DMS79 treated with DMSO at 0.1 percent for 48 hours (cell line): Measurements from ENCODE around the gene R3HDM4.

Experiments
- DNase-seq: peaks from one replicate; lab custom pipeline; 2025; lab: John Stamatoyannopoulos, UW

Gene R3HDM4

DNA sequence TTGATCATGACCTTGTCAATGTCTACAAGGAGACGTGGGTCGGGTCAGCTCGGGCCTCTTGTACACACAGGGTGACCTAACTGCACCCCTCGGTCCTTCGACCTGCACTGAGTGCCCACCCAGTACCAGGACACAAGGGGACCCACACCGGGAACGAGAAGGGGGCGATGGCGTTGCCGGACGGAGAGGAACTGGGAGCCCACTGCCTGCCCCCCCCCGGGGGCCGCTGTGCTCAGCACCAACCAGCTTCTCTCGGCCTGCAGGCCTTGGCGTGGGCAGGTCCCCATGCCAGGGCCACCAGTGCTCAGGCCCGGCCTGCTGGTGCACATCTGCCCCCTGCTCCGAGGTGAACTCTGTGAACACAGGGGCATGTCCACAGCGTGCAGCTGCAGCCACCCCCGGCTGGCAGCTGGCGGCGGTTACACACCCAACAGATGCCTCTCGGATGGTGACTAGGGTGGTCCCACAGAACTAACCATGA is 39.4 kb downstream of the R3HDM4 start:
- no peak for DNase-seq

DNA sequence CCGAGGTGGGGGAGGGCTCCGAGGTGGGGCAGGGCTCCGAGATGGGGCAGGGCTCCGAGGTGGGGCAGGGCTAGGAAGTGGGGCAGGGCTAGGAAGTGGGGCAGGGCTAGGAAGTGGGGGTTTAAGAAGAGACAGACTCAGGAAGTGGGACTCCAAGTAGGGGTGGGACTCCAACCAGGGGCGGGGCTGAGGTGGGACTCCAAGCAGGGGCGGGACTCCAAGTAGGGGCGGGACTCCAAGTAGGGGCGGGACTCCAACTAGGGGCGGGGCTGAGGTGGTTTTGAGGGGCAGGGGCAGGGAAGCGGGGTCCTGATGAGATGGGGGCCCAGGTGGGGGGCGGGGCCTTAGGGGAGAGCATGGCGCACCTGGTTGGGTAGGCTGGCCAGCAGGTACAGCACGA is 39.9 kb downstream of the R3HDM4 start:
- DNase-seq: no peak

DNA sequence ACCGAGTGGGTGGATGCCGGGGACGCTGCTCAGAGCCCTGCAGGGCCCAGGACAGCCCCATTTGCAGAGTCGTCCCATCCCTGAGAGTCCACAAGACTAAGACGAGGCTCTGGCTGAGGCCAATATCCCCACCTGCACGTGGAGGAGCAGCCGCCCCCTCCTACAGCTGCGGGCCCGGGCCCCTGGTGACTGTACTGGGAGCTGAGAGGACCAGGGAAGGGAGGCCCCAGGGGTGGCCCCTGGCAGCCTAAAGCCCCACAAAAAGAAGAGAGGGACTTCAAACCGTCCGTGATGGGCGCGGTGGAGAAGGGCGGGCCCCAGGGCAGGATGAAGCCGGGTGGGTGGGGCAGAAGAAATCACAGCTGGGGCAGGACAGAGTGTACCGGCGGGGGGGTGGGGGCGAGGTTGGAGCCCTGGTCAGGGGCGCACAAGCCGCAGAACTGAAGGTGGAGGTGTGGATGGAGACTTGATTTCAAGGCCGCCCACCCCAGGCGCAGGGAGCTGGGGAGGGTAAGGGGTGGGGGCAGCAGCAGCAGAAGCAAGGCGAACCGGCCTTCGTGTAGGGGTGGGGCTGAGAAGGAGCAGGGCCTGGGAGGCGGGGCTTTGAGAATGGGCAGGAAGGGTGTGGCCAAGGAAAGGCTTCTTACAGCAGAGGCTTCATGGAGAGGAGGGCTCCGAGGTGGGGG is 40.6 kb downstream of the R3HDM4 start:
- no peak for DNase-seq

DNA sequence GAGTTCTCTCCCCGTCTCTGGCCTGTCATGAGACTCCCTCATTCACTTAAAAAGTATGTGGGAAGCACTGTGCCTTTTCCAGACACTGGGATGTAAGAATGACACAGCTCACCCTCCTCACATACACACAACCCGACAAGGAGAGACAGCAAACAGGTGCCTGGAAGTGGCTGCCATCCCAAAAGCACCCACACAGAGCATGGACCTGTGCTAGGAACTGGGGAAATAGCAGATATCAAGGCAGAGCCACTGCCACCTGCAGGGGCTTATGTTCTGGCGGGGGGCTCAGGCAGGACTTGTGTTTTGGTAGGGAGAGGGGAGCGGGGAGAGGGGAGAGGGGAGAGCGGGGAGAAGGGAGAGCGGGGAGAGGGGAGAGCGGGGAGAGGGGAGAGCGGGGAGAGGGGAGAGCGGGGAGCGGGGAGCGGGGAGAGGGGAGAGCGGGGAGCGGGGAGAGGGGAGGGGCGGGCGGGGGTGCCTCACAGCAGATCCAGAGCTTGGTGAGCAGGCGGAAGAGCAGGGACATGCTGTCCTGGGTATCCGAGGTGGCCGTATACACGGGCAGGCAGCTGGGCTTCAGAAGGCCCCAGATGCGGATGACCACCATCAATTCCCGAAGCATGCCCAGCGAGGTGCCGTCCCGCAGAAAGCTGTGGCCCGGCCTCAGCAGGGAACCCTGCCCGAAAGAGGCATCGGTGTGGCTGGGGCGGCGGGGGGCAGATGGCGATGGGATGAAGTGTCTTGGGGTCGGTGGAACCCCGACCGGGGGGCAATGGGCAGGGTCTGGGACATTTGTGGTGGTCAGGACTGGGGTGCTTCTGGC is 41.4 kb downstream of the R3HDM4 start:
- no peak for DNase-seq

DNA sequence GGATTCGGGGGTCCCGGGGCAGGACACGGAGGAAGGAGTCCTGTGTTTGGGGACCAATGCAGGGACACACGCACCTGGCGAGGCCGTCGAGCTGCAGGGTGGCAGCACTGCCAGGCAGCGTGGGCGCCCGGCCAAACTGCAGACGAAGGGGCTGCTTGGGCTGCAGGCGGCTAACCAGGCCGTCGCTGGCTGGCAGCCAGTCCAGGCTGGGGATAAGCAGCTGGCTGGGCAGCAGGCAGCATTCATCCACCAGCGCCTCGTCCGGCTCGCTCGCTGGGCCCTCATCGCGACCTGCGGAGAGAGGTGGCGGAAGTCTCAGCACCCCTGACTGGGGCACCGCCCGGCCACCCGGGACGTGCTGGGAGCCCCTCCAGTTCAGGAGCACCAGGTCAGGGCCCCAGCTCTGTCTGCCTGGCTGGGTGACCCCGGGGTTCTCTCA is 42.0 kb downstream of the R3HDM4 start:
- DNase-seq: peak; percentile 74

DNA sequence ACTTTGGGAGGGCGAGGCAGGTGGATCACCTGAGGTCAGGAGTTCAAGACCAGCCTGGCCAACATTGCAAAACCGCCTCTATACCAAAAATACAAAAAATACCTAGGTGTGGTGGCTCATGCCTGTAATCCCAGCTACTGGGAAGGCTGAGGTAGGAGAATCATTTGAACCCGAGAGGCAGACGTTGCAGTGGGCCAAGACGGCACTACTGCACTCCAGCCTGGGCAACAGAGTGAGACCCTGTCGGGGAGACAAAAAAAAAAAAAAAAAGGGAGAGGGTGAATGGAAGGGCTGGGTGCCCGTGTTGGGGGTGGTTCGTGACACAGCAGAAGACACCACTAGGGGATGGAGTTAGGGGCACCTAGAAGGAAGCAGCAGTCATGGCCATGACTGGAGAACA is 42.7 kb downstream of the R3HDM4 start:
- DNase-seq: no peak

DNA sequence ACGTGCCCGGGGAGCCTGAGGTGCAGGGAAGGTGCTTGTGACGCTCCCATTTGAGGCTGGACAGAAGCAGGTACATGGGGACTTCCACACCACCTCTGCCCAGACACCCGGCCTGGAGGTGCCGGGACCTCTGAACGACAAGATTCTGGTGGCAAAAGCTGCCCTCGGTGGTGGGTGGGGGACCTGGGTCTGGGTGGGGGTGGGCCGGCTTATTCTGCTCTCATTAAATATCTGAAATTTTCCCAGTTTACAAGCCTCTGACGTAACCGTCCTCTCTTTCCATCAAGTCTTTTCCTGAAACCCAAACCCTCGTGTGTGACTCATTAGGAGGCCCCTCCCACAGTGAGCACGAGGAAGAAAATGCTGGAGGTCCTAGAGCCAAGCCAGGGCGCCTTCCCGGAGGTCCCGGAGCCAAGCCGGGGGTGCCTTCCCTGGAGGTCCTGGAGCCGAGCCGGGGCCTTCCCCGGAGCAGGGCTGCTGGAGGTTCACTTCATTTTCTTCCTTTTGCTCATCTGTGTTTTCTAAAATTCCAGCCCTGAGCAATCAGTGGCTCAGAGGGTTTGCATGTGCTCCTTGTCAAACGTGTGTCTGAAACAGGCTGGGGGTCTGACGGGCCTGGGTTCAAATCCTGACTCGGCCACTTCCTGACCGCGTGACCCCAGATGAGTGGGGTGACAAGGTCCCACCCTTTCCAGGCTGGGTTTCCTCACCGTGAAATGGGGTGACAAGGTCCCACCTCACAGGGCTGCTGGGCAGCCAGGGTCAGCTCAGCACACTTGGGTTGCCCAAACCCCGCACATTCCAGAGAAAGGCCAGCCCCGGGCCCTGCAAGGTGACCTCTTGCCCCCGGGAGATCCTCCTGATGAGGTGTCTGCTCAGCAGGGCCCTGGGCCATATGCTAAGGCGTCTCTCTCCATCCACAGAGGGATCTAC is 43.5 kb downstream of the R3HDM4 start:
- no peak for DNase-seq

DNA sequence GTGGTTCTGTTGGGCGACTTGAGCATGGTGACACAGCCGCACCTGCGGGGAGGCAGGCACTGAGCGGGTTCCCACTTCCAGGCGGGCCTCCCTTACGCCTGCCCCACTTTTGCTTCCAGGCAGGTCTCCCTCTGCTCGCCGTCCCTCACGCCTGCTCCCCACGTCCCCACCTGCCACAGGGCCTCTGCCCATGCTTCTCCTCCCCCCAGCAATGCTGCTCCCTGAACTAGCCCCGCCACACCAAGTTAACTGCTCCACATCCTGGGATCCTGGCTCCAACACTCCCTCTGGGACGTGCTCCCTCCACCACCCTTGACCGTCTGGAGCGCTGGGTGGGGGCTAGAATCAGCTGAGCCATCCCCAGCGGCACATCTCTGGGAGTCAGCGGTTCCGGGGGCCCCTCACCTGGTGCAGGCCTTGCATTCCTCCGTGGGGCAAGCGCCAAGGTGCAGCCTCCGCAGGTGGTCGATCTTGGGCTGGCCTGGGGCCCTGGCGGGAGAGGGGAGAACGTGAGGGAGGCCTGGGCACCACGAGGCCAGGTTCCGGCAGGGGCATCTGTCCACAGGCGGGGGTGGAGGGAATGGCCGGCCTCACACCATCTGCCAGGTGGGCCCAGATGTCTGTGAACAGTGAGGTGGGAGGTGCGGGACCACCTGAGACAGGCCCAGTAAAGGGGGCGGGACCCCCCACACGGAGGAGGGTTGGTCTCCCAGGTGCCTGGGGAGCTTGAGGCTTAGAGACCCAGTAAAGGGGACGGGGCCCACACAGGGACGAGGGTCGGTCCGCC is 44.4 kb downstream of the R3HDM4 start:
- no peak for DNase-seq

DNA sequence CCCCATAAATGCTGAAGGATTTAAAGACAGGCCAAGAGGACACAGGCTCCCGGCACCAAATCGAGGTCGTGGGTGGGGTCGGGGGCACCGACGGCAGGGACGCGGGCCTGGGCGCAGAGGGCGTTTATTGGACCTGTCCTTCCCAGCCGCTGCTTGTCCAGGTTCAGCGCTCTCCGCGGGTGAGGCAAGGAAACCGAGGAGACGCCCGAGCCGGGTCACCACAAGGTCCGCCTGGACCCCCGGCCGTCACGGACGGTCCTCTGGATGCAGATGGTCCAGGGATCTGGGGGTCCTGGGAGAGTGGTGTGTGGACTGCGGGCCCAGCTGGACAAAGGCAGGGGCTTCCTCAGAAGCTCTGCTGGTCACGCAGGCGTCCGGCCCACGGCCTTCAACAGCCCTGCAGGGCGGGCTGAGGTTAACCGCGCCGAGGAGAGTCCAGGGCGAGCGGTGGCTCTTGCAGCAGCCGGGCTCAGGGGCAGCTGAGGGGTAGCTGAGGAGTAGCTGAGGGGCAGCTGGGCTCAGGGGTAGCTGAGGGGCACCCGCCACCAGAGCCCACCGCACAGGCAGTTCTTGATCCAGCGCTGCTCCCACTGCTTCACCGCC is 45.1 kb downstream of the R3HDM4 start:
- no peak for DNase-seq

DNA sequence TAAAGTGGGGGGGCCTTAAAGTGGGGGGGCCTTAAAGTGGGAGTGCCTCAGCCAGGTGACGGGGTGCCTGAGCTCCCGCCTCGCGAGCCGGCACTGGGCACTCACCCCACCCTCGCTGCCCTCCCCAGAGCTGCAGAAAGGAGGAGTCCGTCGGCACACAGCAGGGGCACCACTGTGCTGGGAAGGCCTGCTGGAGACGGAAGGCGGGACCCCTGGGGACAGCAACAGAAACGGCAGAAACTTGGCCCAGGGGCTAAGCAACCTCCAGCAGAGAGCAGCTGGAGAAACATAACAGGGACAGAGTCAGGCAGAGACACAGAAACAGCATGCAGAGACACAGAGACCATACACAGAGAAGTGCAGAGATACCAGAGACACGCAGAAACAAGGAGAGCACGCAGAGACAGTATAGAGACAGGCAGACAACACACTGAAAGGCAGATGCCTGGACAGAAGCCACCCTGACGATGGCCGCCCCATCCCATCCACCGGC is 45.7 kb downstream of the R3HDM4 start:
- no peak for DNase-seq

DNA sequence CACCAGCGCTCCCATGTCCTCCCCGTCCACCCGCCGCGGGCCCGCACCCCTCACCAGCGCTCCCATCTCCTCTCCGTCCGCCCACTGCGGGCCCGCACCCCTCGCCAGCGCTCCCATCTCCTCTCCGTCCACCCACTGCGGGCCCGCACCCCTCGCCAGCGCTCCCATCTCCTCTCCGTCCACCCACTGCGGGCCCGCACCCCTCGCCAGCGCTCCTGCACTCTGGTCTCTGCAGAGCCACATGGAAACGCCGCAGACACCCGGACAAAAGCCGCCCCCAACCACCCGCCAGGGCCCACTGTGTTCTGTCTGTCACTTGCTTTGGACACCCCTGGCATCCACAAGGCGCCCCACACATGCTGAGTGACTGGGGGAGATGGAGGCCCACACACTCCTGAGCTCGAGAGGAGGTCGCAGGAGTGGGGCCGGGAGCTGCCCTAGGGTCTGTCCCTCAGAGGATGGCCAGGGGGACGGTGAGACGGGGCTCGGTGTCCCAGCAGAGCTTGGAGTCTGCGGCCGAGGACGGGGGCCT is 46.2 kb downstream of the R3HDM4 start:
- no peak for DNase-seq

DNA sequence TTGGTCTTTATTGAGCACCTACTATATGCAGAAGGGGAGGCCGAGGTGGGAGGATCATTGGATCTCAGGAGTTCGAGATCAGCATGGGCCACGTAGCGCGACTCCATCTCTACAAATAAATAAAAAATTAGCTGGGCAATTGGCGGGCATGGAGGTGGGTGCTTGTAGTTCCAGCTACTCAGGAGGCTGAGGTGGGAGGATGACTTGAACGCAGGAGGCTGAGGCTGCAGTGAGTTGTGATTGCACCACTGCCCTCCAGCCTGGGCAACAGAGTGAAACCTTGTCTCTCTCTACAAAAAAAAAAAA is 49.8 kb downstream of the R3HDM4 start:
- DNase-seq: no peak

DNA sequence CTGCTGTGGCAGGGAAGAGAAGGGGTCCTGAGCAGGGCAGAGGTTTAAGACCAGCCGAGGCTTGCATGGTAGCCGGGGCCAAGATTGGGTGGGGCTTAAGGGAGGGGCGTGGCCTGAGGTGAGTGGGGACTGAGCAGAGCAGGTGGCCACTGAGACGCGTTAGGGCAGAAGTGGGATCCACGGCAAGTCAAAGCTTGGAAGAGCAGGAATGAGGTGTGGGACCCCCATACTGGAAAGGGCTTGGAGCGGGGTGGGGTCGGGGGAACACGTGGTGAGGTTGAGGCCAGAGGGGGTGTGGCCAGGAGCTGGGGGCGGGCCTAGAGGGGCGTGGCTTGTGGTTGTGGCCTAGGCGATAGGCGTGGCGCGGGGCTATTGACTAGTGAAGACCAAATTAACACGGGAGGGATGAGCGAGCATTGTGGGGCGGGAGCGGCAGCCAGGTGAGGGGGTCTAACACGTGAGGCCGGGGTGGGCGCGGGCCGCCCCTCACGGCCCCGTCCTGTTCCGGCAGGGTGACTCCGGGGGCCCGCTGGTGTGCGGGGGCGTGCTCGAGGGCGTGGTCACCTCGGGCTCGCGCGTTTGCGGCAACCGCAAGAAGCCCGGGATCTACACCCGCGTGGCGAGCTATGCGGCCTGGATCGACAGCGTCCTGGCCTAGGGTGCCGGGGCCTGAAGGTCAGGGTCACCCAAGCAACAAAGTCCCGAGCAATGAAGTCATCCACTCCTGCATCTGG is 50.3 kb downstream of the R3HDM4 start:
- DNase-seq: no peak

DNA sequence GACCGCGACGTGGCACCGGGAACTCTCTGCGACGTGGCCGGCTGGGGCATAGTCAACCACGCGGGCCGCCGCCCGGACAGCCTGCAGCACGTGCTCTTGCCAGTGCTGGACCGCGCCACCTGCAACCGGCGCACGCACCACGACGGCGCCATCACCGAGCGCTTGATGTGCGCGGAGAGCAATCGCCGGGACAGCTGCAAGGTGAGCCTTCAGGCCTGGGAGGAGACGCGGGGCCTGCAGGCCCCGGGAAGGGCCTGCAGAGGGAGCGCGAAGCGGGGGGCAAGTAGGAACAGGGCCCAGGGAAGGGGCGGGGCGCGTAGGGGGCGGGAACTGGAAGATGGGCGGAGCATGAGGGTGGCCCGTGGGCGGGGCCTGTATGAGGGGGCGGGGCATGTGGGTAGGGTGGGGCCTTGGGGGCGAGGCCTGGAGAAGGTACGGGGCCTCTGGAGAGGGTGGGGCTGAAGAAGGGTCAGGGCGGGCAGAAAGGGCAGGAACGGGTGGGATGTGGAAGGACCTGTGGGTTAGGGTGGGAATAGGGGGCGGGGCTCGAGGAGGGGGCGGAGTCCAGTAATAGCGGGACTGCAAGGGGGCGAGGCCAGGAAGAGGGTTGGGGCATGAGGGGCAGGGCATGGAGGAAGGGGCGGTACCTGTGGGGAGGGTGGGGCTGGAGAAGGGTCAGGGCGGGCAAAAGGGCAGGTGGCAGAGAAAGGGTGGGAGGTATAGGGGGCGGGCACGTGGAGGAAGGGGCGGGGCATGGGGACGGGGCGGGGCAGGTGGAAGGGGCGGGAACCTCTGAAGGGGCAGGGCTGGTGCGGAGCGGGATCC is 51.1 kb downstream of the R3HDM4 start:
- no peak for DNase-seq

DNA sequence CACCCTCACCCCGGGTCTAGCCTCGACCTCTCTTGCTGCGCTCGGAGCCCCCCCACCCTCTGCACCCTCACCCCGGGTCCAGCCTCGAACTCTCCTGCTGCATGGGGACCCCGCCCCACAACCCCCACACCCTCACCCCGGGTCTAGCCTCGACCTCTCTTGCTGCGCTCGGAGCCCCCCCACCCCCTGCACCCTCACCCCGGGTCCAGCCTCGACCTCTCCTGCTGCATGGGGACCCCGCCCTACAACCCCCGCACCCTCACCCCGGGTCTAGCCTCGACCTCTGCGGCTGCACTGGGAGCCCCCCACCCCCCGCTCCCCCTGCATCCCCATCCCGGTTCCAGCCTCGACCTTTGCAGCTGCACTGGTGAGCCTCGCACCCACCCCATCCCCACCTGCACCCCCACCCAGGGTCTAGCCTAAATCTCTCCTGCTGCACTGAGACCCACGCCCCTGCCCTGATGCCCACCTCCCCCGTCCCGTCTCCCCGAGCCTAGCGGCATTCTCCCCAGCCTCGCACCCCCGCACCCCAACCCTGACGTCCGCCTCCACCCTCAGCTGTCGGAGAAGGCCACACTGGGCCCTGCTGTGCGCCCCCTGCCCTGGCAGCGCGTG is 51.8 kb downstream of the R3HDM4 start:
- no peak for DNase-seq

DNA sequence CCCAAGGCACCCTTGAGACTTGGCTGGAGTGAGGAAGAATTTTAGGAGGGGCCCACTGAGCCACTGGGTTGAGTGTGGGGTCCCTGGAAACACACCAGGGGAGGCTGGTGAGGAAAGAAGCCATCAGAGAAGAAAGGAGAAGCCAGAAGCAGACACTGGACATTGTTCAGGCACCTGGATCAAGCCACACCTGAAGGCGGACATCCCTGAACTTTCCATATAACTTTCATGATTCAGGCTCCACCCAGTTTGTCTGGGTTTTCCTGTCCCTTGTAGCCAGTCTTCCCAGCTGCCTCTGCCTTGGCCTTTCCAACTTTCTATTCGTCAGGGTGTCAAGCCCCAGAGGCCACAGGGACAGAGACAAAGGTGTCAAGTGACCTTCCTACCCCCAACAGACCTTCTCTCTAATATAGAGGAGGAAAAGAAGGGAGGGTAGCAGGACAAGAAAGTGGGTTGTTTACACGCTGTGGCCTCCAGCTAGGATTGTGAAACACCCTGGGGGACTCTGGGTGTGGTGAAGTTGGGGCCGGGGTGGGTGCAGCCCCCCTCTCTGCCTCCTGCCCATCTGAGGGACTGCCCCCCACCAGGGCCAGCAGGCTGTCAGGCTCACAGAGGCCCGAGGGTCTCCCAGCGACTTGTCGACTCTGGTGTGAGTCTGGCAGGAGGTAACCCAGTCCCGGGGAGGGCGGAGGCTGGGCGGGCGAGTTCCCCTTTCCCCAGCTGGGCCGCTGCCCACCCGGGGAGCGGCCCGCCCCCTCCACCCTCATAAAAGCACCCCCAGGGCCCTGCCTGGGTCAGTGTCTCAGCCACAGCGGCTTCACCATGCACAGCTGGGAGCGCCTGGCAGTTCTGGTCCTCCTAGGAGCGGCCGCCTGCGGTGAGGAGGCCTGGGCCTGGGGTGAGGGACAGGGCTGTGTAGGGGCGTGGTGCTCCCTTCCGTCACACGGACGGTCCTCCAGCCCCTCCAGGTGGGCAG is 53.9 kb downstream of the R3HDM4 start, which contains the start of gene CFD:
Gene CFD, plus strand, starts transcription at position 797 of the 976 bp plus-strand sequence. Its CDS starts 26 bp downstream, at position 823.
- DNase-seq: no peak

DNA sequence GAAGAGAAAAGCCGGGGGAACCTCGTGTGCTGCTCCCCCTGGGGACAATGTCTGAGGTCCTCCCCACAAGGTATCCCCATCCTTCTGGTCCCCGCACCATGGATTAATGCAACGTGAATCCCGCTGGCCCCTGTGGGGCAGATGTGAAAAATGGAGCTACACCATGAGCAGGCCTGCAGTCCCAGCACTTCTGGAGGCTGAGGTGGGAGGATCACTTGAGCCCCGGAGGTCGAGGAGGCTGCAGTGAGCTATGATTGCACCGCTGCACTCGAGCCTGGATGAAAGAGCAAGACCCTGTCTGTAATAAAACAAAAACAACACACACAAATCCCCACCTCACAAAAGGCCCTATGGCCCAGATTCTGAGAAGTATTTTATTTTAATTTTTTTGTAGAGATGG is 54.7 kb downstream of the R3HDM4 start:
- DNase-seq: no peak
